Lower leg skin (tissue), 3 donors: ENCODE results near the gene ZFHX3.

ENCODE experiments used
- POLR2A ChIP-seq, 2 donors: fragments of 450-650 bp; IDR thresholded peaks; one replicate each; pipeline ENCODE4 v1.6.1; 2016 to 2017; ENCODE audit warnings: antibody characterized with exemption in 2 of 2, mild to moderate bottlenecking in 1 of 2, moderate library complexity in 1 of 2
- TF ChIP-seq, protein P1 (sequence below), 3 donors: fragments of 450-650 bp; IDR thresholded peaks; one replicate each; pipeline ENCODE4 v1.5.1; 2016; ENCODE audit warnings: antibody characterized with exemption in 3 of 3, mild to moderate bottlenecking in 3 of 3, moderate library complexity in 2 of 3

DNA sequence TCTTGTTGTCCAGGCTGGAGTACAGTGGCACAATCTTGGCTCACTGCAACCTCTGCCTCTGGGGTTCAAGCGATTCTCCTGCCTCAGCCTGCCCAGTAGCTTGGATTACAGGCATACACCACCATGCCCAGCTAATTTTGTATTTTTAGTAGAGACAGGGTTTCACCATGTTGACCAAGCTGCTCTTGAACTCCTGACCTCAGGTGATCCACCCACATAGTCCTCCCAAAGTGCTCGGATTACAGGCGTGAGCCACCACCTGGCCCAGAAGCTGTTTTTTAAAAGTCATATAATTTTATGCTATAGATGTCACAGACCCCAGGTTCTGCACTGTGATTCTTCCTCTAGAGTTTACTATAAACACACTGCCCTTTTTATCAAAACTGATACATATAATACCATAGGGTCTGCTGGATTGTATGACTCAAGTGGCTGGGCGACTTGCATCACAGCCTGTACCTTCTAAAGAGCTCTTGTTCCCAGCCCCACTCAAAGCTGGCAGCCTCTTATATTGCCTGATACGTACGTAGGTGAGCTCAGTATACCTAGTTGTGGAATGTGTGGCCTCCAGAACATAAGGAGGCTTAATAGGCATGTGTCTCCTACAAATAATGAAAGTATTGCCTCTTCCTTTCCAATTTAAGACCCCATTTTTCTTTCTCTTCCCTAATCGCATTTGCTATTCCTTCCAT lies 295.8 kb downstream of the ZFHX3 start:
- TF ChIP-seq, protein P1, sequence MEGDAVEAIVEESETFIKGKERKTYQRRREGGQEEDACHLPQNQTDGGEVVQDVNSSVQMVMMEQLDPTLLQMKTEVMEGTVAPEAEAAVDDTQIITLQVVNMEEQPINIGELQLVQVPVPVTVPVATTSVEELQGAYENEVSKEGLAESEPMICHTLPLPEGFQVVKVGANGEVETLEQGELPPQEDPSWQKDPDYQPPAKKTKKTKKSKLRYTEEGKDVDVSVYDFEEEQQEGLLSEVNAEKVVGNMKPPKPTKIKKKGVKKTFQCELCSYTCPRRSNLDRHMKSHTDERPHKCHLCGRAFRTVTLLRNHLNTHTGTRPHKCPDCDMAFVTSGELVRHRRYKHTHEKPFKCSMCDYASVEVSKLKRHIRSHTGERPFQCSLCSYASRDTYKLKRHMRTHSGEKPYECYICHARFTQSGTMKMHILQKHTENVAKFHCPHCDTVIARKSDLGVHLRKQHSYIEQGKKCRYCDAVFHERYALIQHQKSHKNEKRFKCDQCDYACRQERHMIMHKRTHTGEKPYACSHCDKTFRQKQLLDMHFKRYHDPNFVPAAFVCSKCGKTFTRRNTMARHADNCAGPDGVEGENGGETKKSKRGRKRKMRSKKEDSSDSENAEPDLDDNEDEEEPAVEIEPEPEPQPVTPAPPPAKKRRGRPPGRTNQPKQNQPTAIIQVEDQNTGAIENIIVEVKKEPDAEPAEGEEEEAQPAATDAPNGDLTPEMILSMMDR (IDR thresholded peaks at IDR 0.05), result no peak
- TF ChIP-seq POLR2A (IDR thresholded peaks at IDR 0.05), result no peak
